ENCODE measurements around the gene RPL23.

Gene RPL23

GRCh38 chr17:38851434-38851833 lies 2.1 kb downstream of the RPL23 start:
- Histone ChIP-seq H3K23ac (ENCODE audit: low read length) (no peak overlapping the region), H3K36me3 (ENCODE audit: control insufficient read depth, insufficient read depth, low read length) (peaks cover 27% of the 10 kb centered on the region)
- no peak for DNase-seq

DNA sequence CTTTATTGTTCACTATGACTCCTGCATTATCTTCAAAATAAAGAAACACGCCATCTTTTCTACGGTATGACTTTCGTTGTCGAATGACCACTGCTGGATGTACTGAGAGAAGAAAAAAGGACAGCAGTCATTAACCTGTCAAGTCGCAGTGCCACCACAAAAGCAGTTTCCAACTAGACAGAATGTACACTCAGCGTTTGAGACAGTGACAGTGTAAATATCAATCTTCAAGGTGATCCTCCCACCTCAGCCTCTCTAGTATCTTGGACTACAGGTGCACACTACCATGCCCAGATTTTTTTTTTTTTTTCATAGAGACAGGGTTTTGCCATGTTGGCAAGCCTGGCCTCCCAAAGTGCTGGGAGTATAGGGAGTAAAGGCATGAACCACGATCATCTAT lies 3.1 kb downstream of the RPL23 start:
- Histone ChIP-seq H3K4me3 (ENCODE audit: low read length) (no peak overlapping the region), H2AK5ac (ENCODE audit: low read length) (no peak overlapping the region), H3K27ac (ENCODE audit: low read depth, low read length) (no peak overlapping the region), H3K27me3 (ENCODE audit: insufficient read depth, low read length, poor library complexity) (no peaks in the 10 kb centered on the region), H2BK120ac (ENCODE audit: low read depth, low read length) (no peak overlapping the region), H3K79me1 (ENCODE audit: low read length) (peaks cover 10% of the 10 kb centered on the region), H3K56ac (ENCODE audit: low read length) (no peak overlapping the region), H4K5ac (ENCODE audit: low read length) (no peak overlapping the region), H4K8ac (ENCODE audit: low read depth, low read length) (no peak overlapping the region), H3K79me2 (ENCODE audit: control insufficient read depth, insufficient read depth, low read length) (peaks cover 34% of the 10 kb centered on the region), H2BK5ac (ENCODE audit: low read length) (no peak overlapping the region), H2BK15ac (replicated peaks; ENCODE audit: low read depth) (no peak overlapping the region), H3K4ac (ENCODE audit: low read depth, low read length) (no peak overlapping the region), H3K18ac (ENCODE audit: low read length) (no peak overlapping the region), H3K23ac (ENCODE audit: low read length) (no peak overlapping the region), H3K9ac (ENCODE audit: low read length) (peak overlapping the region; percentile 100), H3K36me3 (ENCODE audit: control insufficient read depth, insufficient read depth, low read length) (peaks cover 27% of the 10 kb centered on the region), H3K4me2 (ENCODE audit: low read length) (no peak overlapping the region), H3K4me1 (ENCODE audit: control insufficient read depth, low read depth, low read length) (peaks cover 4% of the 10 kb centered on the region)
- no peak for DNase-seq
- WGBS (ENCODE audit: extremely low coverage, insufficient coverage, low lambda C conversion rate), result no CpG with 5 or more reads among the region's 7 CpGs

More at GRCh38 chr17:38851434-38851833, 2.1 kb downstream of the RPL23 start:
- Histone ChIP-seq H3K4ac (ENCODE audit: low read depth, low read length) (no peak overlapping the region), H2BK5ac (ENCODE audit: low read length) (no peak overlapping the region), H3K9ac (ENCODE audit: low read length) (peak overlapping the region; percentile 100), H3K27me3 (ENCODE audit: insufficient read depth, low read length, poor library complexity) (no peaks in the 10 kb centered on the region), H3K27ac (ENCODE audit: low read depth, low read length) (no peak overlapping the region), H3K18ac (ENCODE audit: low read length) (no peak overlapping the region), H3K4me3 (ENCODE audit: low read length) (peak overlapping the region; percentile 100), H3K56ac (ENCODE audit: low read length) (peak overlapping the region; percentile 100), H4K5ac (ENCODE audit: low read length) (no peak overlapping the region), H2AK5ac (ENCODE audit: low read length) (no peak overlapping the region), H2BK120ac (ENCODE audit: low read depth, low read length) (no peak overlapping the region), H2BK15ac (replicated peaks; ENCODE audit: low read depth) (no peak overlapping the region), H3K79me1 (ENCODE audit: low read length) (peaks cover 10% of the 10 kb centered on the region), H3K79me2 (ENCODE audit: control insufficient read depth, insufficient read depth, low read length) (peaks cover 34% of the 10 kb centered on the region), H3K4me1 (ENCODE audit: control insufficient read depth, low read depth, low read length) (peaks cover 4% of the 10 kb centered on the region), H4K8ac (ENCODE audit: low read depth, low read length) (no peak overlapping the region), H3K4me2 (ENCODE audit: low read length) (peak overlapping the region; percentile 100)
- WGBS (ENCODE audit: extremely low coverage, insufficient coverage, low lambda C conversion rate), result no CpG with 5 or more reads among the region's 2 CpGs

DNA sequence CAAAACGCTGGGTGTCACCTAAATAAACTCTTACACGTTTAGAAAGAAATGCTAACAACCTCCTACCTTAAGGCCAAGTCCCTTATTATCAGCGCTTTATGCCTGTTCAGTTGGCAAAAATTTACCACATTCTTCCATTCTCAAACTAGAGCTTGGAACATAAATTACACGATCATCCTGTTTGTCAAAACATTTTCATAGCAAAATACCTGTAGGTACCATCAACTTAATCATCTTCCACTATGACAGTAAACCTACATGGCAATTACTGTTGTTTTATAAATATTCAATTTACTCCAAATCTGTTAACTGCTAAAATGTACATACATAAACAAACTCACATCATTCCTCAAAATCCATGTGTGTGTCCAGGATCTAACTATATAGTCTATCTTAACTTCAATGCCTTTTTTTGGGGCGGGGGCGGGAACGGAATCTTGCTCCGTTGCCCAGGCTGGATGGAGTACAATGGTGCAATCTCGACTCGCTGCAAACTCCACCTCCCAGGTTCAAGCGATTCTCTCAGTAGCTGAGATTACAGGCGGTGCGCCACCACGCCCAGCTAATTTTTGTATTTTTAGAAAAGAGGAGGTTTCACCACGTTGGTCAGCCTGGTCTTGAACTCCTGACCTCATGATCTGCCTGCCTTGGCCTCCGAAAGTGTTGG lies 4.4 kb downstream of the RPL23 start:
- H3K4me3 ChIP-seq (ENCODE audit: low read length), result no peak overlapping the region
- H2BK120ac ChIP-seq (ENCODE audit: low read depth, low read length), result no peak overlapping the region
- H3K4me2 ChIP-seq (ENCODE audit: low read length), result no peak overlapping the region
- H2AK5ac ChIP-seq (ENCODE audit: low read length), result no peak overlapping the region
- no peak overlapping the region for H2BK15ac ChIP-seq (replicated peaks; ENCODE audit: low read depth)
- no peak overlapping the region for H3K23ac ChIP-seq (ENCODE audit: low read length)
- H3K56ac ChIP-seq (ENCODE audit: low read length), result no peak overlapping the region
- H3K79me1 ChIP-seq (ENCODE audit: low read length), result peaks cover 10% of the 10 kb centered on the region
- peaks cover 4% of the 10 kb centered on the region for H3K4me1 ChIP-seq (ENCODE audit: control insufficient read depth, low read depth, low read length)
- H4K8ac ChIP-seq (ENCODE audit: low read depth, low read length), result no peak overlapping the region
- no peak overlapping the region for H2BK5ac ChIP-seq (ENCODE audit: low read length)
- WGBS (ENCODE audit: extremely low coverage, insufficient coverage, low lambda C conversion rate), result no CpG with 5 or more reads among the region's 16 CpGs
- peaks cover 27% of the 10 kb centered on the region for H3K36me3 ChIP-seq (ENCODE audit: control insufficient read depth, insufficient read depth, low read length)
- no peak overlapping the region for H3K18ac ChIP-seq (ENCODE audit: low read length)
- no peak overlapping the region for H3K4ac ChIP-seq (ENCODE audit: low read depth, low read length)
- H4K5ac ChIP-seq (ENCODE audit: low read length), result no peak overlapping the region
- no peaks in the 10 kb centered on the region for H3K27me3 ChIP-seq (ENCODE audit: insufficient read depth, low read length, poor library complexity)
- H3K27ac ChIP-seq (ENCODE audit: low read depth, low read length), result no peak overlapping the region
- no peak overlapping the region for H3K9ac ChIP-seq (ENCODE audit: low read length)
- DNase-seq, result no peak
- peaks cover 34% of the 10 kb centered on the region for H3K79me2 ChIP-seq (ENCODE audit: control insufficient read depth, insufficient read depth, low read length)

- no peaks in the 10 kb centered on the region for H3K27me3 ChIP-seq (ENCODE audit: insufficient read depth, low read length, poor library complexity)
- peaks cover 27% of the 10 kb centered on the region for H3K36me3 ChIP-seq (ENCODE audit: control insufficient read depth, insufficient read depth, low read length)
- no peak for DNase-seq
- H3K23ac ChIP-seq (ENCODE audit: low read length), result no peak overlapping the region
- peaks cover 10% of the 10 kb centered on the region for H3K79me1 ChIP-seq (ENCODE audit: low read length)
- H3K27ac ChIP-seq (ENCODE audit: low read depth, low read length), result no peak overlapping the region
- no peak overlapping the region for H3K56ac ChIP-seq (ENCODE audit: low read length)
- H3K9ac ChIP-seq (ENCODE audit: low read length), result no peak overlapping the region
- H3K4ac ChIP-seq (ENCODE audit: low read depth, low read length), result no peak overlapping the region
- no peak overlapping the region for H4K5ac ChIP-seq (ENCODE audit: low read length)
- peaks cover 34% of the 10 kb centered on the region for H3K79me2 ChIP-seq (ENCODE audit: control insufficient read depth, insufficient read depth, low read length)
- H2BK5ac ChIP-seq (ENCODE audit: low read length), result no peak overlapping the region
- WGBS (ENCODE audit: extremely low coverage, insufficient coverage, low lambda C conversion rate), result no CpG with 5 or more reads among the region's 1 CpG
- no peak overlapping the region for H3K4me3 ChIP-seq (ENCODE audit: low read length)
- H3K4me2 ChIP-seq (ENCODE audit: low read length), result no peak overlapping the region
- no peak overlapping the region for H2BK15ac ChIP-seq (replicated peaks; ENCODE audit: low read depth)
- no peak overlapping the region for H2AK5ac ChIP-seq (ENCODE audit: low read length)
- H4K8ac ChIP-seq (ENCODE audit: low read depth, low read length), result no peak overlapping the region
- no peak overlapping the region for H2BK120ac ChIP-seq (ENCODE audit: low read depth, low read length)
- peaks cover 4% of the 10 kb centered on the region for H3K4me1 ChIP-seq (ENCODE audit: control insufficient read depth, low read depth, low read length)
- H3K18ac ChIP-seq (ENCODE audit: low read length), result no peak overlapping the region
Measured at GRCh38 chr17:38848557-38848891, 5.0 kb downstream of the RPL23 start.

DNA sequence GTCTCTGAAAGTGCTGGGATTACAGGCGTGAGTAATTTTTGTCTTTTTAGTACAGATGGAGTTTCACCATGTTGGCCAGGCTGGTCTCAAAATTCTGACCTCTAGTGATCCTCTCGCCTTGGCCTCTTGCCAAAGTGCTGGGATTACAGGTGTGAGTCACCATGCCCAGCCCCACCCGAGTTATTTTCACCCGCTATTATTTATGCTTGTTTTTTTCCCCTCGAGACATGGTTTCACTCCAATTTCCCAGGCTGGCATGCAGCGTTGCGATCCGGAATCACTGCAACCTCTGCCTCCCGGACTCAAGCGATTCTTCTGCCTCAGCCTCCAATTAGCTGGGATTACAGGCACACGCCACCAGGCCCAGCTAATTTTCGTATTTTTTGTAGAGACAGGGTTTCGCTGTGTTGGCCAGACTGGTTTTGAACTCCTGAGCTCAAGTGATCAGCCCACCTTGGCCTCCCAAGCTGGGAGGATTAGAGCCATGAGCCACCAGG lies 9.2 kb downstream of the RPL23 start:
- Histone ChIP-seq H3K4me1 (ENCODE audit: control insufficient read depth, low read depth, low read length) (no peaks in the 10 kb centered on the region), H2BK15ac (replicated peaks; ENCODE audit: low read depth) (no peak overlapping the region), H3K27me3 (ENCODE audit: insufficient read depth, low read length, poor library complexity) (no peaks in the 10 kb centered on the region), H3K27ac (ENCODE audit: low read depth, low read length) (no peak overlapping the region), H3K18ac (ENCODE audit: low read length) (no peak overlapping the region), H3K4me3 (ENCODE audit: low read length) (no peak overlapping the region), H3K4ac (ENCODE audit: low read depth, low read length) (no peak overlapping the region), H3K79me1 (ENCODE audit: low read length) (no peaks in the 10 kb centered on the region), H2BK120ac (ENCODE audit: low read depth, low read length) (no peak overlapping the region), H3K36me3 (ENCODE audit: control insufficient read depth, insufficient read depth, low read length) (peaks cover 6% of the 10 kb centered on the region), H2AK5ac (ENCODE audit: low read length) (no peak overlapping the region), H2BK5ac (ENCODE audit: low read length) (no peak overlapping the region), H3K4me2 (ENCODE audit: low read length) (no peak overlapping the region), H4K8ac (ENCODE audit: low read depth, low read length) (no peak overlapping the region), H3K23ac (ENCODE audit: low read length) (no peak overlapping the region), H3K56ac (ENCODE audit: low read length) (no peak overlapping the region), H3K9ac (ENCODE audit: low read length) (no peak overlapping the region), H3K79me2 (ENCODE audit: control insufficient read depth, insufficient read depth, low read length) (no peaks in the 10 kb centered on the region), H4K5ac (ENCODE audit: low read length) (no peak overlapping the region)
- WGBS (ENCODE audit: extremely low coverage, insufficient coverage, low lambda C conversion rate), result no CpG with 5 or more reads among the region's 13 CpGs
- DNase-seq, result peak; percentile 38

Data from mesendoderm (in vitro differentiated cells).